HCT116 (cell line): ENCODE measurements around the gene RCAN2. TPM values are rescaled to one million over a fixed set of nuclear protein-coding genes. Genes with fewer than 3 reads are reported as not detected.

Experiments
- ATAC-seq: fragments of 200-7000 bp; cut with Tn5 transposase; 2 replicates; pipeline ENCODE4 v1.9.1; 2020; ENCODE audit warnings: mild to moderate bottlenecking, moderate library complexity
- BruUV-seq: library from RNA; stranded (reverse); fragments of 400-500 nt; replicated peaks from 2 replicates; lab custom pipeline; 2021; lab: Mats Ljungman, UMichigan
- CTCF ChIA-PET: fragments of 300-600 bp; sonication (Branson Sonifier 250); formaldehyde crosslinking; loops from one replicate; lab custom pipeline; 2021; ENCODE audit warnings: antibody characterized with exemption; lab: Charles Lee
- POLR2A ChIA-PET: fragments of 300-600, 350-600 bp; sonication (Branson Sonifier 250); formaldehyde crosslinking; loops from one replicate; lab custom pipeline; 2021; ENCODE audit warnings: antibody characterized with exemption; lab: Charles Lee
- RAD21 ChIA-PET, 2 experiments: fragments of 300-600 bp; sonication (Branson Sonifier 250); formaldehyde crosslinking; loops; one replicate each; lab custom pipeline; 2023; ENCODE audit warnings: low total read pairs in 2 of 2; ENCODE audit not compliant: uncharacterized antibody in 2 of 2, unreplicated experiment in 2 of 2, low non-redundant PET in 1 of 2; lab: Charles Lee
- DNase-seq: peaks from one replicate; pipeline ENCODE4 v3.0.0-alpha.2; 2010; ENCODE audit warnings: low read depth, low spot score
- H2AFZ ChIP-seq: fragments of 200-600 bp; shearing (Covaris generic), sonication (generic); 2 replicates; pipeline ENCODE4 v1.6.1; 2017; ENCODE audit warnings: low read depth, mixed run types, mixed read lengths, antibody characterized with exemption, low read length; ENCODE audit not compliant: poor library complexity, severe bottlenecking
- H3K27ac ChIP-seq: 2 replicates; pipeline ENCODE4 v1.5.1; 2012; ENCODE audit warnings: low read depth, low read length
- H3K27me3 ChIP-seq: fragments of 200-600 bp; sonication (generic); 2 replicates; pipeline ENCODE4 v1.6.1; 2016; ENCODE audit warnings: mixed run types, low read length, mixed read lengths; ENCODE audit not compliant: insufficient read depth
- H3K36me3 ChIP-seq, 2 experiments: fragments of 200-500 bp in 1 of 2; fragments of 200-600 bp in 1 of 2; sonication (Bioruptor generic) in 1 of 2; sonication (generic) in 1 of 2; 2 replicates each; pipeline versions ENCODE4 v1.5.1 to v1.6.1; 2014 to 2016; ENCODE audit warnings: low read length in 2 of 2, inconsistent platforms in 1 of 2, mixed read lengths in 1 of 2, mixed run types in 1 of 2; ENCODE audit not compliant: insufficient read depth in 2 of 2, control insufficient read depth in 1 of 2
- H3K4me1 ChIP-seq, 2 experiments: fragments of 200-600 bp in 1 of 2; sonication (generic) in 1 of 2; 2 replicates each; pipeline versions ENCODE4 v1.5.1 to v1.6.1; 2012 to 2017; ENCODE audit warnings: low read length in 2 of 2, inconsistent platforms in 1 of 2, mild to moderate bottlenecking in 1 of 2, mixed read lengths in 1 of 2, mixed run types in 1 of 2, moderate library complexity in 1 of 2; ENCODE audit not compliant: insufficient read depth in 2 of 2, control insufficient read depth in 1 of 2
- H3K4me2 ChIP-seq: fragments of 200-600 bp; sonication (generic); 2 replicates; pipeline ENCODE4 v1.6.1; 2017; ENCODE audit warnings: mixed run types, low read length, mixed read lengths
- H3K4me3 ChIP-seq, 2 experiments: fragments of 200-600 bp in 1 of 2; sonication (generic) in 1 of 2; replicated peaks in 1 of 2; 2 replicates each; pipeline ENCODE4 v1.5.1; 2011 to 2016; ENCODE audit warnings: low read length in 2 of 2, control low read depth in 1 of 2, low read depth in 1 of 2, mild to moderate bottlenecking in 1 of 2, mixed read lengths in 1 of 2, mixed run types in 1 of 2
- H3K79me2 ChIP-seq: fragments of 200-600 bp; sonication (generic); 2 replicates; pipeline ENCODE4 v1.6.1; 2017; ENCODE audit warnings: mild to moderate bottlenecking, mixed run types, low read length, moderate library complexity, mixed read lengths; ENCODE audit not compliant: insufficient read depth
- H3K9ac ChIP-seq: fragments of 200-600 bp; sonication (generic); 2 replicates; pipeline ENCODE4 v1.6.1; 2016; ENCODE audit warnings: low read length, mixed read lengths
- H3K9me2 ChIP-seq: fragments of 200-600 bp; sonication (generic), shearing (Covaris generic); 2 replicates; pipeline ENCODE4 v1.6.1; 2017; ENCODE audit warnings: mixed run types, mild to moderate bottlenecking, moderate library complexity; ENCODE audit not compliant: insufficient read depth
- H3K9me3 ChIP-seq, 2 experiments: fragments of 200-500 bp in 1 of 2; fragments of 200-600 bp in 1 of 2; sonication (Bioruptor generic) in 1 of 2; sonication (generic) in 1 of 2; 2 replicates each; pipeline ENCODE4 v1.6.1; 2014 to 2017; ENCODE audit warnings: low read length in 2 of 2, mixed read lengths in 2 of 2, inconsistent platforms in 1 of 2, low read depth in 1 of 2, mild to moderate bottlenecking in 1 of 2, mixed run types in 1 of 2, moderate library complexity in 1 of 2; ENCODE audit not compliant: control insufficient read depth in 1 of 2, insufficient read depth in 1 of 2
- H4K20me1 ChIP-seq: fragments of 200-600 bp; sonication (generic), shearing (Covaris generic); 2 replicates; pipeline ENCODE4 v1.6.1; 2017; ENCODE audit warnings: mixed run types, mild to moderate bottlenecking, moderate library complexity; ENCODE audit not compliant: insufficient read depth
- ATF3 ChIP-seq: IDR thresholded peaks from 2 replicates; pipeline ENCODE4 v1.6.1; 2012
- CBX3 ChIP-seq: IDR thresholded peaks from 2 replicates; pipeline ENCODE4 v1.6.1; 2012; ENCODE audit warnings: low read depth
- CEBPB ChIP-seq: IDR thresholded peaks from 2 replicates; pipeline ENCODE4 v1.6.1; 2012; ENCODE audit warnings: low read depth
- CTCF ChIP-seq, 3 experiments: fragments of 200-600 bp in 1 of 3; sonication (generic) in 1 of 3; IDR thresholded peaks in 2 of 3; conservative IDR thresholded peaks in 1 of 3; 2 replicates each; pipeline ENCODE4 v1.5.1; 2012 to 2017; ENCODE audit warnings: low read depth in 2 of 3, low read length in 2 of 3, antibody characterized with exemption in 1 of 3, borderline replicate concordance in 1 of 3, control low read depth in 1 of 3, mild to moderate bottlenecking in 1 of 3, mixed read lengths in 1 of 3, mixed run types in 1 of 3, moderate library complexity in 1 of 3; ENCODE audit not compliant: insufficient read depth in 1 of 3
- EGR1 ChIP-seq: IDR thresholded peaks from 2 replicates; pipeline ENCODE4 v1.6.1; 2012; ENCODE audit warnings: low read depth
- ELF1 ChIP-seq: IDR thresholded peaks from 2 replicates; pipeline ENCODE4 v1.6.1; 2012; ENCODE audit warnings: low read depth, borderline replicate concordance
- EZH2 ChIP-seq: fragments of 200-600 bp; sonication (generic); IDR thresholded peaks from 2 replicates; pipeline ENCODE4 v1.6.1; 2017; ENCODE audit warnings: antibody characterized with exemption, mixed run types
- EZH2phosphoT487 ChIP-seq: fragments of 200-600 bp; IDR thresholded peaks from 2 replicates; pipeline ENCODE4 v1.6.1; 2018; ENCODE audit warnings: antibody characterized with exemption, borderline replicate concordance
- FOSL1 ChIP-seq: IDR thresholded peaks from 2 replicates; pipeline ENCODE4 v1.6.1; 2012; ENCODE audit warnings: low read depth
- JUND ChIP-seq: IDR thresholded peaks from 2 replicates; pipeline ENCODE4 v1.6.1; 2012
- MAX ChIP-seq: IDR thresholded peaks from 2 replicates; pipeline ENCODE4 v1.6.1; 2012
- POLR2A ChIP-seq: IDR thresholded peaks from 2 replicates; pipeline ENCODE4 v1.7.0; 2011; ENCODE audit warnings: borderline replicate concordance; ENCODE audit not compliant: insufficient read depth, insufficient read length; ENCODE audit errors: extremely low read depth
- POLR2AphosphoS5 ChIP-seq: IDR thresholded peaks from 2 replicates; pipeline ENCODE4 v1.6.1; 2011; ENCODE audit warnings: mild to moderate bottlenecking, low read depth, low read length, moderate library complexity
- RAD21 ChIP-seq: IDR thresholded peaks from 2 replicates; pipeline ENCODE4 v1.6.1; 2012; ENCODE audit warnings: low read depth, mild to moderate bottlenecking
- SIN3A ChIP-seq: IDR thresholded peaks from 2 replicates; pipeline ENCODE4 v1.6.1; 2012; ENCODE audit warnings: low read depth
- SP1 ChIP-seq: IDR thresholded peaks from 2 replicates; pipeline ENCODE4 v1.6.1; 2012; ENCODE audit warnings: low read depth
- TCF7L2 ChIP-seq: IDR thresholded peaks from 2 replicates; pipeline ENCODE4 v1.7.0; 2011; ENCODE audit warnings: borderline replicate concordance, inconsistent platforms; ENCODE audit not compliant: insufficient read depth, insufficient read length; ENCODE audit errors: extremely low read depth
- YY1 ChIP-seq: IDR thresholded peaks from 2 replicates; pipeline ENCODE4 v1.6.1; 2011; ENCODE audit warnings: low read length, low read depth, moderate library complexity, mild to moderate bottlenecking; ENCODE audit not compliant: insufficient replicate concordance; ENCODE audit errors: extremely low read depth
- ZBTB33 ChIP-seq: IDR thresholded peaks from 2 replicates; pipeline ENCODE4 v1.6.1; 2011; ENCODE audit warnings: mild to moderate bottlenecking, low read length, moderate library complexity; ENCODE audit not compliant: insufficient replicate concordance; ENCODE audit errors: extremely low read depth
- ZFX ChIP-seq: fragments of 450-650 bp; IDR thresholded peaks from 2 replicates; pipeline ENCODE4 v1.6.1; 2017
- intact Hi-C: fragments of 100-400 bp; cut with micrococcal nuclease; formaldehyde crosslinking; loops from 2 replicates; pipeline ENCODE4 v1.10.0; 2022
- total RNA-seq: library from RNA; stranded (reverse); gene quantifications from one replicate; pipeline ENCODE4 v1.2.1, GENCODE V29; 2021; ENCODE audit not compliant: unreplicated experiment

The RCAN2 gene
- total RNA-seq, 1 experiment from 2014 or later: 0.57 TPM

- TF ChIP-seq MAX: no peak
- TF ChIP-seq, all 23 proteins: peak for 0
These were observed 123.7 kb downstream of the RCAN2 start (continued) for GRCh38 chr6:46367354-46368168.

GRCh38 chr6:46366190-46366900 lies 124.9 kb downstream of the RCAN2 start:
- no peaks in the 10 kb centered on the region for H3K79me2 ChIP-seq
- no TSS peak for BruUV-seq
- no peak for TF ChIP-seq RAD21
- TF ChIP-seq SIN3A: no peak
- no peak for TF ChIP-seq TCF7L2
- TF ChIP-seq FOSL1: no peak
- TF ChIP-seq POLR2AphosphoS5: no peak
- TF ChIP-seq CTCF (IDR thresholded peaks at IDR 0.05 in 2 of 3, conservative IDR thresholded peaks at IDR 0.05 in 1 of 3; ENCODE audit: borderline replicate concordance in 1 of 3, insufficient read depth in 1 of 3, low read depth in 2 of 3, low read length in 2 of 3): no peak
- no peak for TF ChIP-seq ZFX
- no peak for TF ChIP-seq EGR1
- no peak for TF ChIP-seq EZH2phosphoT487
- no peak for TF ChIP-seq ELF1
- no peak for TF ChIP-seq YY1
- TF ChIP-seq POLR2A: no peak
- no peak for TF ChIP-seq CEBPB
- no peak for TF ChIP-seq ZBTB33
- TF ChIP-seq SP1: no peak
- TF ChIP-seq JUND: no peak
- TF ChIP-seq EZH2: no peak
- no peak for TF ChIP-seq CBX3
- TF ChIP-seq ATF3: no peak
- H3K9me2 ChIP-seq: no peaks in the 10 kb centered on the region
- H3K4me3 ChIP-seq: no peak overlapping the region
- intact Hi-C loops: no loop called here
- H4K20me1 ChIP-seq: no peaks in the 10 kb centered on the region
- POLR2A ChIA-PET: no interaction called here
- H3K36me3 ChIP-seq: no peaks in the 10 kb centered on the region
- H3K27me3 ChIP-seq: no peaks in the 10 kb centered on the region
- no peak overlapping the region for H3K9ac ChIP-seq
- RAD21 ChIA-PET: no interaction called here
- DNase-seq (no peak), ATAC-seq (no peak)
- no peaks in the 10 kb centered on the region for H3K9me3 ChIP-seq
- no peak overlapping the region for H3K4me2 ChIP-seq
- no peaks in the 10 kb centered on the region for H3K4me1 ChIP-seq
- no peak overlapping the region for H3K27ac ChIP-seq
- CTCF ChIA-PET: no interaction called here
- no peak overlapping the region for H2AFZ ChIP-seq
